Smooth muscle cell (in vitro differentiated cells): ENCODE data around the gene MSLN. TPM values are rescaled to one million over a fixed set of nuclear protein-coding genes. Genes with fewer than 3 reads are reported as not detected.
"Not testable (repeated sequence)": the region's sequence is repeated elsewhere in the genome, so short reads cannot be mapped to it uniquely, and the experiment has no call there.

ENCODE experiments used
- DNase-seq: peaks from one replicate; lab custom pipeline; 2025; ENCODE audit not compliant: unreplicated experiment; lab: John Stamatoyannopoulos, UW
- H2AFZ ChIP-seq: fragments of 200-600 bp; sonication (generic); 2 replicates; pipeline ENCODE4 v1.6.0; 2016; ENCODE audit warnings: antibody characterized with exemption, low read depth, mild to moderate bottlenecking
- H3F3A ChIP-seq: fragments of 200-600 bp; sonication (generic); 2 replicates; pipeline ENCODE4 v1.6.0; 2017; ENCODE audit warnings: antibody characterized with exemption, low read depth
- H3K27ac ChIP-seq: fragments of 200-600 bp; sonication (generic); 2 replicates; pipeline ENCODE4 v1.5.1; 2016; ENCODE audit warnings: low read depth, mild to moderate bottlenecking
- H3K27me3 ChIP-seq: fragments of 200-600 bp; sonication (generic); 2 replicates; pipeline ENCODE4 v1.6.1; 2016; ENCODE audit warnings: low read depth, mild to moderate bottlenecking
- H3K36me3 ChIP-seq: fragments of 200-600 bp; sonication (generic); 2 replicates; pipeline ENCODE4 v1.5.1; 2016; ENCODE audit warnings: low read depth
- H3K4me1 ChIP-seq: fragments of 200-600 bp; sonication (generic); 2 replicates; pipeline ENCODE4 v1.5.1; 2016; ENCODE audit warnings: low read depth
- H3K4me2 ChIP-seq: fragments of 200-600 bp; sonication (generic); 2 replicates; pipeline ENCODE4 v1.6.0; 2016; ENCODE audit warnings: mild to moderate bottlenecking
- H3K4me3 ChIP-seq: fragments of 200-600 bp; sonication (generic); 2 replicates; pipeline ENCODE4 v1.5.1; 2016; ENCODE audit warnings: mild to moderate bottlenecking
- H3K79me2 ChIP-seq: fragments of 200-600 bp; sonication (generic); 2 replicates; pipeline ENCODE4 v1.6.0; 2016; ENCODE audit warnings: low read depth, mild to moderate bottlenecking
- H3K9ac ChIP-seq: fragments of 200-600 bp; sonication (generic); 2 replicates; pipeline ENCODE4 v1.6.0; 2016; ENCODE audit warnings: low read depth
- H3K9me3 ChIP-seq: fragments of 200-600 bp; sonication (generic); replicated peaks from 2 replicates; pipeline ENCODE4 v1.5.1; 2016; ENCODE audit warnings: low read depth
- H4K20me1 ChIP-seq: fragments of 200-600 bp; sonication (generic); 2 replicates; pipeline ENCODE4 v1.6.0; 2016; ENCODE audit warnings: low read depth
- CTCF ChIP-seq: fragments of 200-600 bp; sonication (generic); IDR thresholded peaks from 2 replicates; pipeline ENCODE4 v1.5.1; 2017; ENCODE audit warnings: borderline replicate concordance, mild to moderate bottlenecking, antibody characterized with exemption; ENCODE audit not compliant: insufficient read depth, poor library complexity, severe bottlenecking
- WGBS: methylation state at CpG from one replicate; pipeline ENCODE4 v1.1.7; 2016; ENCODE audit warnings: low lambda C conversion rate; 5-methylcytosine and 5-hydroxymethylcytosine counted together
- polyA plus RNA-seq: library from polyadenylated mRNA; unstranded; fragments of >200 nt; fragmentation: Nextera tagmentation; extraction: Ambion mirVana; gene quantifications from 2 replicates; pipeline ENCODE4 v1.2.1, GENCODE V29; 2016
- total RNA-seq: library from RNA; depleted of rRNA; stranded (reverse); fragments of >200 nt; gene quantifications from 2 replicates; pipeline ENCODE4 v1.2.3, GENCODE V29; 2014

MSLN gene
- total and polyA plus RNA-seq, 2 experiments from 2014 or later, result 0.26 to 3.7 TPM

GRCh38 chr16:751152-752006 is 9.2 kb upstream of the MSLN start:
- H3F3A ChIP-seq, result no peaks in the 10 kb centered on the region
- H3K36me3 ChIP-seq, result no peaks in the 10 kb centered on the region
- no peaks in the 10 kb centered on the region for H3K27me3 ChIP-seq
- H3K9ac ChIP-seq, result no peak overlapping the region
- no peaks in the 10 kb centered on the region for H3K79me2 ChIP-seq
- H2AFZ ChIP-seq, result no peak overlapping the region
- no peak for DNase-seq
- H3K4me2 ChIP-seq, result no peak overlapping the region
- H4K20me1 ChIP-seq, result no peaks in the 10 kb centered on the region
- WGBS, result 80% methylated on average over 39 of the region's 39 CpGs
- no peak overlapping the region for H3K4me3 ChIP-seq
- no peaks in the 10 kb centered on the region for H3K9me3 ChIP-seq
- H3K4me1 ChIP-seq, result peaks cover 4% of the 10 kb centered on the region
- no peak for TF ChIP-seq CTCF
- no peak overlapping the region for H3K27ac ChIP-seq

- WGBS, result 48% methylated on average over 10 of the region's 10 CpGs
- TF ChIP-seq CTCF, result no peak
Observed at GRCh38 chr16:752007-752312, 8.6 kb upstream of the MSLN start.

DNA sequence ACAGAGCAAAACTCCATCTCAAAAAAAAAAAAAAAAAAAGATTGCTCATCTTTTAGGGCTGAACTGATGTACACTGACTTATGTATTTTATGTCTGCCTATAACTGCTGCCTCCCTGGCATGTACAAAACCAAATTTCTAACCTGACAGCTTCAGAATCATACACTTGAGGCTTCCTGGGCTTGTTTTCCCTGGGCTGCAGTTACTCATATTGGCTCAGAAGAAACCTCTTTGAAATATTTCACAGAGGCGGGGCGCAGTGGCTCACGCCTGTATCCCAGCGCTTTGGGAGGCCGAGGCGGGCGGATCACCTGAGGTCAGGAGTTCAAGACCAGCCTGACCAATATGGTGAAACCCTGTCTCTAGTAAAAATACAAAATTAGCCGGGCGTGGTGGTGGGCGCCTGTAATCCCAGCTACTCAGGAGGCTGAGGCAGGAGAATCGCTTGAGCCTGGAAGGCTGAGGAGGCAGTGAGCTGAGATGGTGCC is 6.4 kb upstream of the MSLN start:
- H3K9me3 ChIP-seq, H3K27ac ChIP-seq, H3K4me3 ChIP-seq, H2AFZ ChIP-seq, DNase-seq, H3K4me1 ChIP-seq, H3K27me3 ChIP-seq, H3F3A ChIP-seq, H3K4me2 ChIP-seq, H3K36me3 ChIP-seq, H4K20me1 ChIP-seq, H3K9ac ChIP-seq, H3K79me2 ChIP-seq: not testable (repeated sequence)
- 96% methylated on average over 11 of the region's 11 CpGs for WGBS

More at GRCh38 chr16:752007-752312, 8.6 kb upstream of the MSLN start:
- H3K4me3 ChIP-seq, result no peak overlapping the region
- no peak overlapping the region for H3K4me2 ChIP-seq
- no peaks in the 10 kb centered on the region for H3K27me3 ChIP-seq
- DNase-seq, result no peak
- H3K36me3 ChIP-seq, result no peaks in the 10 kb centered on the region
- H3K4me1 ChIP-seq, result peaks cover 4% of the 10 kb centered on the region
- no peaks in the 10 kb centered on the region for H3K9me3 ChIP-seq
- H3K79me2 ChIP-seq, result no peaks in the 10 kb centered on the region
- no peaks in the 10 kb centered on the region for H3F3A ChIP-seq
- H3K9ac ChIP-seq, result no peak overlapping the region
- H2AFZ ChIP-seq, result no peak overlapping the region
- no peaks in the 10 kb centered on the region for H4K20me1 ChIP-seq
- no peak overlapping the region for H3K27ac ChIP-seq

DNA sequence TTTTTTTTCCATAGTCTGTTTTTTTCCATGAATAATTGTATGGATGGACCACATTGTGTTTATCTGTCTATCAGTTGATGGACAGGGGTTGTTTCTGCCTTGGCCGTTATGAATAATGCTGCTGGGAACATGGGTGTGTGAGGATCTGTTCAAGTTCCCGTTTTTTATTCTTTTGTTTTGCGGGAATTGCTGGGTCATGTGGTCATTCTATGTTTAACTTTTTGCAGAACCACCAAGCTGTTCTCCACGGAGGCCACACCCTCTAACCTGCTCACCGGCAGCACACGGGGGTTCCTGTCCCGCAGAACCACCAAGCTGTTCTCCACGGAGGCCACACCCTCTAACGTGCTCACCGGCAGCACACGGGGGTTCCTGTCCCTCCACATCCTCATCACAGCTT is 5.9 kb upstream of the MSLN start:
- no peaks in the 10 kb centered on the region for H3F3A ChIP-seq
- H4K20me1 ChIP-seq, result no peaks in the 10 kb centered on the region
- H3K4me1 ChIP-seq, result peaks cover 4% of the 10 kb centered on the region
- 82% methylated on average over 11 of the region's 11 CpGs for WGBS
- H3K9me3 ChIP-seq, result no peaks in the 10 kb centered on the region
- no peaks in the 10 kb centered on the region for H3K79me2 ChIP-seq
- no peak for TF ChIP-seq CTCF
- H3K4me3 ChIP-seq, result no peak overlapping the region
- no peak overlapping the region for H2AFZ ChIP-seq
- H3K27ac ChIP-seq, result no peak overlapping the region
- no peaks in the 10 kb centered on the region for H3K36me3 ChIP-seq
- DNase-seq, result no peak
- H3K9ac ChIP-seq, result no peak overlapping the region
- H3K4me2 ChIP-seq, result no peak overlapping the region
- H3K27me3 ChIP-seq, result no peaks in the 10 kb centered on the region
